ES-I3 (cell line): ENCODE measurements around the gene AGAP1.

Source experiments
- H3K36me3 ChIP-seq: 2 replicates; pipeline ENCODE4 v1.6.1; 2013; ENCODE audit warnings: mild to moderate bottlenecking, low read length, control low read depth, moderate library complexity; ENCODE audit not compliant: insufficient read depth
- H3K4me1 ChIP-seq: 2 replicates; pipeline ENCODE4 v1.6.1; 2013; ENCODE audit warnings: mild to moderate bottlenecking, control low read depth, low read length; ENCODE audit not compliant: insufficient read depth
- H3K9ac ChIP-seq: 2 replicates; pipeline ENCODE4 v1.6.1; 2013; ENCODE audit warnings: low read depth, mild to moderate bottlenecking, low read length, moderate library complexity
- H3K9me3 ChIP-seq: 2 replicates; pipeline ENCODE4 v1.6.1; 2013; ENCODE audit warnings: mild to moderate bottlenecking, low read length, moderate library complexity; ENCODE audit not compliant: control insufficient read depth, insufficient read depth

The AGAP1 gene

DNA sequence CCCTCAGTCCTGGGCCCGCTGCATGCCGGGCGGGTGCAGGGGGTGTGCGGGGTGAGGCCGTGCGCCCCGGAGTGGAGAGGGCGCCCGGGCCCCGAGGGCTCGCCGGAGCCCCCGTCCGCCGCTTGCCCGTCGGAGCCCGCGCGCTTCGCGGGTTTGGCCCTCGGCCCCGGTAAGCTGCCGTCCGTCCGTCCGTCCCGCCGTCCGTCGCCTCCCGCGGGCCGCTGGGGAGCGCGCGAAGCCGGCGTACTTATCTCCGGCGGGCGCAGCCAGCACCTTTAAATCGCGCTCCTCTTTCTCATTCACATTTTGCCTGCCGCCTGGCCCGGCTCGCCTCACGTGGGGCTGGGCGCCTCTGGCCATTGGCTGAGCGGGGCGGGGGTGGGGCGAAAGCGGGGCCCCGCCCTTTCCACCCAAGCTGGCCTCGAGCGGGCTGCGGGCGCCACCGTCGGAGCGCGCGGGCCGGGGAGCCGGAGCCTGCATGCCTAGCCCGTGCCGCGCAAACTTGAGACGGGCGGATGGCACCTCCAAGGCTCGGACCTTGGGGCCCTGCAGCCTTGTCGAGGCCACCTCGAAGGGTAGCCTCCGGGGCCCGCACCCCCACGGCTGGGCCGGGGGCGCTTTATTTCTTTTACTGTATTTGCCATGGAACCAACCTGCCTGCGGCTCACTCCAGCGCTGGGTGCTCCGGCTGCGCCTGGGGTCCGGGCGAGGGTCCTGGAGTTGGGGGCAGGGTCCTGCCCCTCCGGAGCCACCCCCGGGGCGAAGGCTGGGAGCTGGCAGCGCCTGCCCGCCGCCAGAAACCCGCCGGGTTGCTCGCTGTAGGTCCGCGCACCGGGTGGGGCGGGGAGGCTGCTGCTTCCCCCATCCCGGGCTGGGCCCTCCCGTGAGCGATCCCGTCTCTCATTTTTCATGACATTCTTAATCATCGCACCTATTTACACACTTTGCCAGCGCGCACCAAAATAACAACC lies 674.6 kb downstream of the AGAP1 start, which contains the start of gene GBX2:
Gene GBX2 (minus strand): TSS at position 277 of the 971 bp plus-strand sequence. CDS start 415 bp downstream, outside the sequence.
- Histone ChIP-seq H3K4me1 (peaks cover 4% of the 10 kb centered on the region; the same call in 1 of the 2 replicates), H3K9ac (peak within 1 kb of the TSS; percentile 65), H3K9me3 (no peaks in the 10 kb centered on the region), H3K36me3 (no peaks in the 10 kb centered on the region)

DNA sequence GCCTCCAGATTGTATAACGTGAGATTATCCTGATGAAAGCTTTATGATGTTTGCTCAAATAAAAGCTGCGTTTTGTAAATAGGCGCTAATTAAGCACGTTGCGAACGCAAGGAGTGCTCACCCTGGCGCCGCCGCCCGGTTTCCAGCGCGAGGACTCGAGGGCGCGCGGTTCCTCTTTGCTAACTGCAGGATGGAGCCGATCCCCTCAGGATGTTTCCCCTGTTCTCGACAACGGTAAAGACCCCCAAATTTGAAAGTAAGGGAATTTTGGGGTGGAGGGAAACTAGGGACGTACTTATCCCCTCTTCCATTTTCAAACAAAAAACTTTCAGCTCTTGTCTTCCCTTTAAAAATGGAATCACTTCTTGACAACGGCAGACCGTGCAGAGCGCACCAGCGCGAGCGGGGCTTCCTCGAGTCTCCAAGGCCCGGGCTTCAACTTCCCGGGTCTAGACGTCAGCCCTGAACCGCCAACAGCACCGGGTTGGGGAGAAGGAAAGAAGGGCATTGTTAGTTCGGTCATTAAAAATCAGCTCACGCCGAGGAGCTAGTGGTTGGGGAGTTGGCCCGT lies 675.4 kb downstream of the AGAP1 start:
- Histone ChIP-seq H3K36me3 (no peaks in the 10 kb centered on the region), H3K9ac (peak overlapping the region; percentile 38; the same call in 1 of the 2 replicates), H3K4me1 (peaks cover 7% of the 10 kb centered on the region), H3K9me3 (no peaks in the 10 kb centered on the region)

DNA sequence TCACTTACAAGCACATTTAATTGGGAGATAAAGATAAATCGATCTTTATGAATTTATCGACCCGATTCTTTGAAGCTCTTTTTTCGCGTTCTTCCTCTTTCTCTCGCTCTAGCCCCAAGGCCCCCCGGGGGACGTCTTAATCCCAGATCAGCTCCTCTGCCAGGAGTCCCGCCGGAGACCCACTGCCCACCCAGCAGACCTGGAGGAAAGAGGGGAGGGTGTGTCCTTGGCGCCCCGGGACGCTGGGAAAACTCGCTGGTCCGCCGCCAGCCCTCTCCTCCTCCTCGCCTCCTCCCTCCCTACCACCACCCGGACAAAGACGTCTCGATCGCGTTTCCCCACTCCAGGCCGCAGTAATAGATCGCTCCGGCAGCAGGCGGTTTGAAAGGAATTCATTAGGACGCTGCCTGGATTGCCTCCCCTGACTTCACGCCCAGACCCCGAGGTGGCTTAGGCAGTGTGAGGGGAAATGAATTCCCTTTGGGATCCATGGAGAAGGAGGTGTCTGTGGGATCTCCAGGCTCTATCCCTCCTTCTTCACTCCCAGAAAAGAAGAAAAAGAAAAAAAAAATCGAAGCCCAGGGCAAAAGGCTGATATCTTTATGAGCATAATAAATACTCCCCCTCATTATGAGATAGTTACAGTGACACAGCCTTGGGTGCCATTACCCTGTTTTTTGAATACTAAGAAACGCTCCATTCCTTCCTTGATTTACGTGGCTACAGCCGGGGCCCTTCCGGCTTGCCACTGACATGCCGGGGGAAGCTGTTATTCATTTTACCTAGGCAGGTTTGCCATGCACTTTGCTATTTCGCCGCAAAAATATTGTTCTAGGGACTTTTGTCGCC lies 676.1 kb downstream of the AGAP1 start:
- no peaks in the 10 kb centered on the region for H3K9me3 ChIP-seq
- H3K36me3 ChIP-seq = no peaks in the 10 kb centered on the region
- peaks cover 14% of the 10 kb centered on the region for H3K4me1 ChIP-seq
- peak overlapping the region; percentile 38; the same call in 1 of the 2 replicates for H3K9ac ChIP-seq

DNA sequence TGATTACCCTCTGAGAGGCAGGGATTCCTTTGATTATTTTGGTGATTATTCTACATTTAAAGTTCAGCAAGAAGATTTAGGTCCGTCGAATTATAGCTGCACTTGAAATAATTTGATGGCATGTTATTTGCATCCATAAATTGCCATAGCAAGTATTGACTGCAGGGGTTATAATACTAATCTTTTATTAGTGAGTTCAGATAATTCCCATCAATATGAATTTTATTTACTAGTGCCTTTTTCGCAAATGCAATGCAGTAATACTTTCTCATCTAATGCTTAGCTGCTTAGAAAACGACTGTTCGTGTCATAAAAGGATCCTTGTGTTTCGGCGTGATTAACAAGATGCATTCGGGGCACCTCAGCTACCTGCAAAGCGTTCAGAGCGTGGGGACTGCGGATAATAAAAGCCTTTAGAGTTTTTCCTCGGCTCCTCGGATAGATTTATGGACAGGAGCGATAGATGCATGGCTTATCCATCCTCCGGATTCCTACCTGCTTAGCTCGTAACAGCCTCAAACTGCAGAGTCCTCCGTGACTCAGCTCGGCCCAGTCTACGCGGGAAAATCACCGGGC lies 676.8 kb downstream of the AGAP1 start:
- peak overlapping the region; percentile 41; the same call in 1 of the 2 replicates for H3K9ac ChIP-seq
- H3K4me1 ChIP-seq = peaks cover 21% of the 10 kb centered on the region
- no peaks in the 10 kb centered on the region for H3K36me3 ChIP-seq
- H3K9me3 ChIP-seq = no peaks in the 10 kb centered on the region

DNA sequence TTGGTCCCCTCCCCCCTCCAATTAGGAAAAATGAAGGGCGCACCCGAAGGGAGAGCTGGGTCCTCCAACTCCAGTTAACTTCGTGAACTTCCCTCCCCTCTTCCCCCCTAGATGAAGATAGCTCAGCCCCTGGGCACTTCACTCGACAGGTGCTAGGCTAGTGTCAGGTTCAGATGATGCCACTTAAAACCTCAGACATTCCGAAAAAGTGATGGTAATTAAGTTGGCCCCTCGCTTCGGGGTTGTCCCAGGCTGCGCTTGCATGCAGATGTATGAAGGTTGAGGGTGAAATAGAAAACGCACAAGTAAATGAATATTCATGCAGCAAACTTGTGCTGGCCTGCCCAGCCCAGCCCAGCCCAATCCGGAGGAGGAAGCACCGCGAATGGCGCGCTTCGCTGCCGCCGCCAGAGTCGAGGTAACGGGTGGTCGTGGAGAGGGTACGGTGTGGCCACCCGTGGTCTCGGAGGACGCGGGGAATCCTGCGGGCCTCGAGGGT lies 677.4 kb downstream of the AGAP1 start:
- H3K9ac ChIP-seq = peak overlapping the region; percentile 41; the same call in 1 of the 2 replicates
- no peaks in the 10 kb centered on the region for H3K36me3 ChIP-seq
- H3K9me3 ChIP-seq = no peaks in the 10 kb centered on the region
- H3K4me1 ChIP-seq = peaks cover 24% of the 10 kb centered on the region

- Histone ChIP-seq H3K9me3 (no peaks in the 10 kb centered on the region), H3K36me3 (no peaks in the 10 kb centered on the region), H3K4me1 (peaks cover 24% of the 10 kb centered on the region), H3K9ac (peak overlapping the region; percentile 41; the same call in 1 of the 2 replicates)
Observed at GRCh38 chr2:236171680-236172254, 677.9 kb downstream of the AGAP1 start.

DNA sequence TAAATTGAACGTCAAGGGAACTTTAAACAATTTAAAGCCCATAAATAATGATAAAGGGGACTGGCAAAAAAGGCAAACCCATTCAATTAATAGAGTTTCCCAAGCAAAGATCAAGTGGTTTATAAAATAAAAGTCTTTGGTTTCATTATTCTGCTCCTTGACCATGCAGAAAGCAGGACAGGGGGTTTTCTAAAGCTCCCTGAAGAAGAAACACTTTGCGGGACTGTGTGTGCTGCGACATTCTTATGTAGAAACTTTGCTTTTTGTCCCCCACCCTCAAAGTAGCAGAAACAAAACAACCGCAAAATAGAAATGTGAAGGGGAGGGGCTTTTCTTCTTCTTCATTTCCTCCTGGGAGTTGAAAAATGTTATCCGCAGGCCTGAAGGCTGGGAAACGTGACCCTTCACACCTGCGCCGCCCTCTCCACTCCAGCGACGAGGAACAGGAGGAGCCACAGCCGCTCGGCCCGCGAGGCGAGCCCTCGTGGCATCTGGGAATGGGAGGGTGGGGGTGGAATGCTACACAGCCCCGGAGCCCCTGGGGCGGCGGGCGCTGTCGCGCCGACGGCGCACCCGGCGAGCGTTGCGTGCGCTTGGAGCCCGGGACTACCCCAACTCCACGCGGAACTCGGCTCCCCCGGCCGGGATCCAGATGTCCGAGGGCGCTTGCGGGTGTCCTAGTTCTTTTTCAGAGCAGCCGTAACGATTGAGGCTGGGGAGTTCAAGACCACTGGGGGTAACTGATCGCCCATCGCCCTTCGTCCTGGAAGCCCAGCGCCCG lies 678.6 kb downstream of the AGAP1 start:
- no peaks in the 10 kb centered on the region for H3K36me3 ChIP-seq
- no peaks in the 10 kb centered on the region for H3K9me3 ChIP-seq
- H3K4me1 ChIP-seq = peaks cover 24% of the 10 kb centered on the region
- H3K9ac ChIP-seq = peak overlapping the region; percentile 41

GRCh38 chr2:236173036-236173728 lies 679.3 kb downstream of the AGAP1 start:
- no peaks in the 10 kb centered on the region for H3K9me3 ChIP-seq
- H3K9ac ChIP-seq = peak overlapping the region; percentile 41
- H3K36me3 ChIP-seq = no peaks in the 10 kb centered on the region
- peaks cover 24% of the 10 kb centered on the region for H3K4me1 ChIP-seq

DNA sequence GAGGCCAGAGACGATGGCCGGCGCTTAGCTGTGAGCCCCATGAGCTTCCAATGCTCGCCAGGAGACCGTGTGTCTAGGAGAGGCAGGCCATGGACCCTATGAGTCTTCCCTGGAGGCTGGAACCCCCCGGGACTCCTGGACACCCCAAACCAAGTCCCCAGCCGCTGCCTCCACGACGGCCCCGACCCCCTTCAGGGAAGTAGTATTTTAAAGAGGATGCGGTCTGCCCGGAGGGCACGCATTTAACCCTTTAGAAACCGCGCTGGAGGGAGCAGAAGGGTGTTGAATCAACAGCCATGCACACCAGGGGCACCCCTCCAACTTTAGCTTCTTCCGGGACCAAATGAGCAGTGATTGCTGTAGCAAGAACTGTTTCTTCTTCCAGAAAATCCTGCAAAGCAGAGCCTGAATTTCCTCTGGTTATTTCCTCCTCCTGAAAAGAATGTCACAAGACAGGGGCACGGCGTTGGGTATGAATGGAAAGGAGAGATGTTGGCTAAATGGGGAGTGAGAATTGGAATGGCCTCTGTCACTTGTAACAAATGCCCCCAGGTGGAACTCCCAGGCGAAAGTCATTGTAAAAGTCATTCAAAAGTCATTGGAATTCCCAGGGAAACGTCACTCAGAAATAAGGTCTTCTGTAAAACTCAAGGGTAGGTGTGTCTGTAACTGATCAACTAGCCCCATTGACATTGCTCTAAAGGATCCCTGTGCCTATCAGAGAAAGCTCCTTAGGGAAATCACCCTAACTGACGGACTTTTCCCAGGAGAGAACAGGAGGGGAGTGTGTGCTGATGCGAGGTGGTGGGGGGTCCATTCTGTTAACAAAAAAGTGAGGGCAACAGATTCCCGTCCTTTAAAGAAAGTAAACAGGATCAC lies 680.1 kb downstream of the AGAP1 start:
- peaks cover 24% of the 10 kb centered on the region for H3K4me1 ChIP-seq
- H3K9me3 ChIP-seq = no peaks in the 10 kb centered on the region
- no peaks in the 10 kb centered on the region for H3K36me3 ChIP-seq
- peak overlapping the region; percentile 41; the same call in 1 of the 2 replicates for H3K9ac ChIP-seq

- Histone ChIP-seq H3K9ac (no peak overlapping the region), H3K4me1 (peaks cover 30% of the 10 kb centered on the region), H3K36me3 (no peaks in the 10 kb centered on the region)
Observed at GRCh38 chr2:236175548-236176150, 681.8 kb downstream of the AGAP1 start.

DNA sequence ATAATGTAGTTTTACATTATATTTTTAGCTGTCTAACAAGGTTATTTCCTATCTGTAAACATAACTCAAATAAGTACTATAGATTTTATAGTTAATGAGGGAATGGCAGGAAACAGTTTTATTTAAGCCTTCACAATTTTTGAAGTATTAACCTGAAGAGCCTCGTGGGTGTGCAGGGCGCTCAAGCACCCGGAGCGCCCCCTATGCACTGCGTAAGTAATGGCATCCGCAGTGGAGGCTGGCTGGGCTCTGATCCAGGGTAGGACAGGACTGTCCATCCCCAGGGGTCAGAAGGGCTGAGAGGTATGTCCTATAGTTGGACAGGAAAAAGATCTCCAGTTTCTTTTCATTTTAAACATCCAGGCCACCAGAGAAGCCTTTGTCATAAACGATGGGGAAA lies 682.6 kb downstream of the AGAP1 start:
- Histone ChIP-seq H3K36me3 (no peaks in the 10 kb centered on the region), H3K4me1 (peaks cover 29% of the 10 kb centered on the region), H3K9me3 (no peaks in the 10 kb centered on the region), H3K9ac (no peak overlapping the region)

More at GRCh38 chr2:236175548-236176150, 681.8 kb downstream of the AGAP1 start:
- no peaks in the 10 kb centered on the region for H3K9me3 ChIP-seq
